ENCODE data around the gene COP1. TPM values are rescaled to one million over a fixed set of nuclear protein-coding genes. Genes with fewer than 3 reads are reported as not detected.
"Not testable (repeated sequence)": the region's sequence is repeated elsewhere in the genome, so short reads cannot be mapped to it uniquely, and the experiment has no call there.

Gene COP1
- total RNA-seq, 6 experiments from 2014 or later: 27.8 to 33.0 (median 30.1) TPM

DNA sequence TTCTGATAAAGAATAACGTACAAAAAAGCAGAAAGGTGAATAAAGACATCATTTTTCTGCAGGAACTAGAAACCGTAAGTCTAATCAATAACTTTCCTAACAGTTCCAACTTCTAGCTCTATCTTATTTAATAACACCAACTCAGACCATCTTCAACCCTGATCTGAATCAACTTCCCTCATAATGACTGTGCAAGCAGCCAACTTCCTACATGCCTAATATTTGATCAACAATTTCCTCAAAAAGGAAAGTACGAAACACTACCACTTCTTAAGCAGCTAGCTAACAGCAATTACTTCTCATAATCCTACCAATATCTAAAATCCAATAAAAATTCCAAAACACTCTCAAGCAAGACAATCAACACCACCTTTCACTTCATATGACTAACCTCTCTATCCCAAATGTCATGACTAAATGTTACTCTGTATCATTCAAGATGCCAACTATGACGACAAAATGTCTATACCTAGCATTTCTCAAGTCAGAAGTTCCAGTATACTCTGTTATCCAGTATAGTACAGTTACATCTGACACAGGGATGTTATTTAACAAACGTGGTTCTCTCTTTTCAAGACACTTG, 1.7 kb downstream of the COP1 start:
- Mint-ChIP-seq H3K4me3 (peak overlapping the region; percentile 96), H3K27ac (peak overlapping the region; percentile 71), H3K9me3 (no peaks in the 10 kb centered on the region), H3K27me3 (ENCODE audit: insufficient read depth) (peaks cover 3% of the 10 kb centered on the region), H3K4me1 (ENCODE audit: low read depth) (peaks cover 36% of the 10 kb centered on the region), H3K36me3 (ENCODE audit: low read depth) (no peaks in the 10 kb centered on the region)
- TF ChIP-seq, protein P1, sequence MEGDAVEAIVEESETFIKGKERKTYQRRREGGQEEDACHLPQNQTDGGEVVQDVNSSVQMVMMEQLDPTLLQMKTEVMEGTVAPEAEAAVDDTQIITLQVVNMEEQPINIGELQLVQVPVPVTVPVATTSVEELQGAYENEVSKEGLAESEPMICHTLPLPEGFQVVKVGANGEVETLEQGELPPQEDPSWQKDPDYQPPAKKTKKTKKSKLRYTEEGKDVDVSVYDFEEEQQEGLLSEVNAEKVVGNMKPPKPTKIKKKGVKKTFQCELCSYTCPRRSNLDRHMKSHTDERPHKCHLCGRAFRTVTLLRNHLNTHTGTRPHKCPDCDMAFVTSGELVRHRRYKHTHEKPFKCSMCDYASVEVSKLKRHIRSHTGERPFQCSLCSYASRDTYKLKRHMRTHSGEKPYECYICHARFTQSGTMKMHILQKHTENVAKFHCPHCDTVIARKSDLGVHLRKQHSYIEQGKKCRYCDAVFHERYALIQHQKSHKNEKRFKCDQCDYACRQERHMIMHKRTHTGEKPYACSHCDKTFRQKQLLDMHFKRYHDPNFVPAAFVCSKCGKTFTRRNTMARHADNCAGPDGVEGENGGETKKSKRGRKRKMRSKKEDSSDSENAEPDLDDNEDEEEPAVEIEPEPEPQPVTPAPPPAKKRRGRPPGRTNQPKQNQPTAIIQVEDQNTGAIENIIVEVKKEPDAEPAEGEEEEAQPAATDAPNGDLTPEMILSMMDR (IDR thresholded peaks at IDR 0.05): no peak
- DNase-seq: no peak

DNA sequence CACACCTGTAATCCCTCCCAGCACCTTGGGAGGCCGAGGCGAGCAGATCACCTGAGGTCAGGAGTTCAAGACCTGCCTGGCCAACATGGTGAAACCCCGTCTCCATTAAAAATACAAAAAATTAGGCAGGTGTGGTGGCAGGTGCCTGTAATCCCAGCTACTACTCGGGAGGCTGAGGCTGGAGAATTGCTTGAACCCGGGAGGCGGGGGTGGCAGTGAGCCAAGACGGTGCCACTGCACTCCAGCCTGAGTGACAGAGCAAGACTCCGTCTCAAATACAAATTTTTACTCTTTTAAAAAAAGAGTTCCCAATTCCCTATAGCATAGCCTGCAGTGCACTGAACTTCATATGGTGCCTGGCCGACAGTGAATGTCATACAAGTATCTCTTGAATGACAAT, 2.4 kb downstream of the COP1 start:
- not testable (repeated sequence) for H3K27me3 Mint-ChIP-seq (ENCODE audit: insufficient read depth); H3K9me3 Mint-ChIP-seq; H3K36me3 Mint-ChIP-seq (ENCODE audit: low read depth); DNase-seq
- Mint-ChIP-seq H3K27ac (peak overlapping the region; percentile 71; the same call in 1 of the 2 replicates), H3K4me3 (peak overlapping the region; percentile 96), H3K4me1 (ENCODE audit: low read depth) (peaks cover 39% of the 10 kb centered on the region)

GRCh38 chr1:176203735-176204134, 3.4 kb downstream of the COP1 start:
- Mint-ChIP-seq H3K27me3 (ENCODE audit: insufficient read depth) (peaks cover 3% of the 10 kb centered on the region), H3K9me3 (no peaks in the 10 kb centered on the region), H3K4me1 (ENCODE audit: low read depth) (peaks cover 39% of the 10 kb centered on the region), H3K27ac (no peak overlapping the region), H3K4me3 (no peak overlapping the region), H3K36me3 (ENCODE audit: low read depth) (no peaks in the 10 kb centered on the region)
- TF ChIP-seq, protein P1 (IDR thresholded peaks at IDR 0.05): no peak
- DNase-seq: no peak

DNA sequence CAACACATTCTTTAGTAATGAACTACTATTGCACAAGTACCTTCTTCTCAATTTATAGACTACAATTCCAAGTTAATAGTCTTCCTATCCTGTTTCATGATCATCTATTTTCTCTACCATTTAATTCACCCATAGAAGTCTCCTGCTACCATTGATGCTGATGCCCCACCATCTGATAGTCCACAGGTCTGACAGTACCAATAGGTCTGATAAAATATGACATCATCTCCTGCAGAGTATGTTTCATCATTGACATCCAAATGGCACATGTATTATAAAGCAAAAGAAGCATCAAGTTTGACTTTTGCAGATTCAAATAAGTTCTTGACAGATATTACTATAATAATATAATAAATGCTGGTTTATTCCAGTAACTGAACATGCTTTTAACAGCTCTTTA, 5.5 kb downstream of the COP1 start:
- Mint-ChIP-seq H3K27ac (no peak overlapping the region), H3K4me3 (no peak overlapping the region), H3K36me3 (ENCODE audit: low read depth) (no peaks in the 10 kb centered on the region), H3K4me1 (ENCODE audit: low read depth) (peaks cover 28% of the 10 kb centered on the region), H3K9me3 (no peaks in the 10 kb centered on the region), H3K27me3 (ENCODE audit: insufficient read depth) (no peaks in the 10 kb centered on the region)
- no peak for DNase-seq
- TF ChIP-seq, protein P1 (IDR thresholded peaks at IDR 0.05): no peak

DNA sequence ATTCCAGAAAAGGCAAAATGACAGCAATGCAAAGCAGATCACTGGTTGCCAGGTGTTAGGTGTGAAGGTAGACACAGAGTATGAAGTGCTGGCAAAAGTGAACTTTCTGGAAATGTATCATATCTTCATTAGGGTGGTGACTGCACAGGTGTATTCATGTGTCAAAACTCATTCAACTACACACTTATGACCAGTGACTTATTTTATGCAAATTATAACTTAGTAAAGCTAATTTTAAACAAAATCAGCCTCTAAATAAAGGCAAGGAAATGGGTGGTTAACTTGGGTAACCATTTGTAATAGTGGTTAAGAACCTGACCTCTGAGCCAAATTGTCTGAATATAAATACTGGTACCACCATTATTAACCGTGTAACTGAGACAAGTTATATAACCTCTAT, 7.4 kb downstream of the COP1 start:
- TF ChIP-seq, protein P1 (IDR thresholded peaks at IDR 0.05): no peak
- H3K36me3 Mint-ChIP-seq (ENCODE audit: low read depth): no peaks in the 10 kb centered on the region
- no peaks in the 10 kb centered on the region for H3K9me3 Mint-ChIP-seq
- no peak overlapping the region for H3K27ac Mint-ChIP-seq
- H3K4me1 Mint-ChIP-seq (ENCODE audit: low read depth): peaks cover 18% of the 10 kb centered on the region
- DNase-seq: no peak
- H3K4me3 Mint-ChIP-seq: no peak overlapping the region
- H3K27me3 Mint-ChIP-seq (ENCODE audit: insufficient read depth): no peaks in the 10 kb centered on the region

DNA sequence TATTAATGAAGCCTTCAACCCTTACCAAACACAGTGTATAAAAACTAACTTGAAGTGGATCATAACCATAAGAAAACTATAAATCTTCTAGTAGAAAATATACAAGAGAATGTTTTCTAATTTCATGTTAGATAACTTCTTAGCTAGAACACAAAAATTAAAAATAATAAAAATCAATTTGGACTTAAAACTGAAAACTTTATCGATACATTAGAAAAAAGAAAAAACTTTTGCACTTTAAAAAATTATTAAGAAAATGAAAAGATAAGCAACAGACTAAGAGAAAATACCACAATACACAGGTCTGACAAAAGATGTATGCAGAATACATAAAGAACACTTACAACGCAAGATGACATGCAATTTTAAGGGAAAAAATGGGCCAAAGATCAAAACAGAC, 8.7 kb downstream of the COP1 start:
- TF ChIP-seq, protein P1 (IDR thresholded peaks at IDR 0.05): no peak
- no peak for DNase-seq
- H3K4me3 Mint-ChIP-seq: no peak overlapping the region
- H3K27ac Mint-ChIP-seq: no peak overlapping the region
- H3K36me3 Mint-ChIP-seq (ENCODE audit: low read depth): peaks cover 9% of the 10 kb centered on the region; the same call in 1 of the 2 replicates
- H3K4me1 Mint-ChIP-seq (ENCODE audit: low read depth): peaks cover 8% of the 10 kb centered on the region; the same call in 1 of the 2 replicates
- H3K9me3 Mint-ChIP-seq: no peaks in the 10 kb centered on the region
- no peaks in the 10 kb centered on the region for H3K27me3 Mint-ChIP-seq (ENCODE audit: insufficient read depth)

Measured in HFFc6 (cell line).